ENCODE results near the gene NAA20. TPM values are rescaled to one million over a fixed set of nuclear protein-coding genes. Genes with fewer than 3 reads are reported as not detected.

NAA20 gene
- total and polyA plus RNA-seq, 2 of the 13 experiments (the other 11 are each of a cell fraction or from before 2014, with no cell fraction given) = 81.9 to 82.8 TPM

GRCh38 chr20:20009784-20010253 lies 7.3 kb upstream of the NAA20 start (continued):
- TF ChIP-seq, protein P1, sequence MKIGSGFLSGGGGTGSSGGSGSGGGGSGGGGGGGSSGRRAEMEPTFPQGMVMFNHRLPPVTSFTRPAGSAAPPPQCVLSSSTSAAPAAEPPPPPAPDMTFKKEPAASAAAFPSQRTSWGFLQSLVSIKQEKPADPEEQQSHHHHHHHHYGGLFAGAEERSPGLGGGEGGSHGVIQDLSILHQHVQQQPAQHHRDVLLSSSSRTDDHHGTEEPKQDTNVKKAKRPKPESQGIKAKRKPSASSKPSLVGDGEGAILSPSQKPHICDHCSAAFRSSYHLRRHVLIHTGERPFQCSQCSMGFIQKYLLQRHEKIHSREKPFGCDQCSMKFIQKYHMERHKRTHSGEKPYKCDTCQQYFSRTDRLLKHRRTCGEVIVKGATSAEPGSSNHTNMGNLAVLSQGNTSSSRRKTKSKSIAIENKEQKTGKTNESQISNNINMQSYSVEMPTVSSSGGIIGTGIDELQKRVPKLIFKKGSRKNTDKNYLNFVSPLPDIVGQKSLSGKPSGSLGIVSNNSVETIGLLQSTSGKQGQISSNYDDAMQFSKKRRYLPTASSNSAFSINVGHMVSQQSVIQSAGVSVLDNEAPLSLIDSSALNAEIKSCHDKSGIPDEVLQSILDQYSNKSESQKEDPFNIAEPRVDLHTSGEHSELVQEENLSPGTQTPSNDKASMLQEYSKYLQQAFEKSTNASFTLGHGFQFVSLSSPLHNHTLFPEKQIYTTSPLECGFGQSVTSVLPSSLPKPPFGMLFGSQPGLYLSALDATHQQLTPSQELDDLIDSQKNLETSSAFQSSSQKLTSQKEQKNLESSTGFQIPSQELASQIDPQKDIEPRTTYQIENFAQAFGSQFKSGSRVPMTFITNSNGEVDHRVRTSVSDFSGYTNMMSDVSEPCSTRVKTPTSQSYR (CRISPR knock-in tag; IDR thresholded peaks at IDR 0.05; ENCODE audit: borderline replicate concordance) = no peak
- TF ChIP-seq MED8 (CRISPR knock-in tag; IDR thresholded peaks at IDR 0.05; ENCODE audit: insufficient replicate concordance) = no peak
- TF ChIP-seq ZNF33B (CRISPR knock-in tag; IDR thresholded peaks at IDR 0.05) = 0 out of 2 replicates have a peak, but pooled peaks have one; percentile 62
- no peak for TF ChIP-seq ZBTB40 (IDR thresholded peaks at IDR 0.05)
- no peak for TF ChIP-seq ZBTB40 (CRISPR knock-in tag; IDR thresholded peaks at IDR 0.05)
- no peak for TF ChIP-seq HHEX (CRISPR knock-in tag; IDR thresholded peaks at IDR 0.05)
- TF ChIP-seq FOSL2 (CRISPR knock-in tag; IDR thresholded peaks at IDR 0.05) = 0 out of 2 replicates have a peak, but pooled peaks have one; percentile 6
- no peak for TF ChIP-seq ZNF337 (CRISPR knock-in tag; IDR thresholded peaks at IDR 0.05; ENCODE audit: borderline replicate concordance, low read depth)
- TF ChIP-seq ZSCAN12 (CRISPR knock-in tag; IDR thresholded peaks at IDR 0.05) = 0 out of 2 replicates have a peak, but pooled peaks have one; percentile 55
- no peak for TF ChIP-seq SATB2 (CRISPR knock-in tag; IDR thresholded peaks at IDR 0.05)
- no peak for TF ChIP-seq DNMT1 (CRISPR knock-in tag; IDR thresholded peaks at IDR 0.05)
- TF ChIP-seq GTF2F1 (IDR thresholded peaks at IDR 0.05; ENCODE audit: low read length) = no peak
- TF ChIP-seq, protein P2, sequence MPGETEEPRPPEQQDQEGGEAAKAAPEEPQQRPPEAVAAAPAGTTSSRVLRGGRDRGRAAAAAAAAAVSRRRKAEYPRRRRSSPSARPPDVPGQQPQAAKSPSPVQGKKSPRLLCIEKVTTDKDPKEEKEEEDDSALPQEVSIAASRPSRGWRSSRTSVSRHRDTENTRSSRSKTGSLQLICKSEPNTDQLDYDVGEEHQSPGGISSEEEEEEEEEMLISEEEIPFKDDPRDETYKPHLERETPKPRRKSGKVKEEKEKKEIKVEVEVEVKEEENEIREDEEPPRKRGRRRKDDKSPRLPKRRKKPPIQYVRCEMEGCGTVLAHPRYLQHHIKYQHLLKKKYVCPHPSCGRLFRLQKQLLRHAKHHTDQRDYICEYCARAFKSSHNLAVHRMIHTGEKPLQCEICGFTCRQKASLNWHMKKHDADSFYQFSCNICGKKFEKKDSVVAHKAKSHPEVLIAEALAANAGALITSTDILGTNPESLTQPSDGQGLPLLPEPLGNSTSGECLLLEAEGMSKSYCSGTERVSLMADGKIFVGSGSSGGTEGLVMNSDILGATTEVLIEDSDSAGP (CRISPR knock-in tag; IDR thresholded peaks at IDR 0.05; ENCODE audit: borderline replicate concordance) = no peak
- TF ChIP-seq ZNF12 (CRISPR knock-in tag; IDR thresholded peaks at IDR 0.05) = no peak
- TF ChIP-seq ZNF556 (CRISPR knock-in tag; IDR thresholded peaks at IDR 0.05; ENCODE audit: borderline replicate concordance) = peak; percentile 55; the same call in 1 of the 2 replicates
- TF ChIP-seq FOXP1 (IDR thresholded peaks at IDR 0.05) = no peak
- no peak for TF ChIP-seq FOXP1 (CRISPR knock-in tag; IDR thresholded peaks at IDR 0.05)
- TF ChIP-seq PAF1 (CRISPR knock-in tag; IDR thresholded peaks at IDR 0.05) = no peak
- TF ChIP-seq ZNF703 (CRISPR knock-in tag; IDR thresholded peaks at IDR 0.05; ENCODE audit: borderline replicate concordance) = no peak
